ENCODE results near the gene TTC34. TPM values are rescaled to one million over a fixed set of nuclear protein-coding genes. Genes with fewer than 3 reads are reported as not detected.
A peak's percentile ranks its signal among the peaks of the same experiment; 100 is the strongest.

TTC34 gene
- total RNA-seq, 2 experiments from 2014 or later, result 2.7 to 2.8 TPM

- Mint-ChIP-seq H3K4me3 (peak overlapping the region; percentile 85), H3K27me3 (no peaks in the 10 kb centered on the region), H3K4me1 (peaks cover 25% of the 10 kb centered on the region), H3K9me3 (no peaks in the 10 kb centered on the region), H3K27ac (peak overlapping the region; percentile 58), H3K36me3 (peaks cover 2% of the 10 kb centered on the region)
- POLR2A ChIA-PET, result interaction anchor here (0.9 to 7.8 kb wide), 7 partner anchors 8 to 63 kb away, joined by 3 to 231 read pairs (median 5); partner anchors contain the start of genes PANK4 and TNFRSF14
- DNase-seq (no peak), ATAC-seq (ENCODE audit: low read depth) (no peak)
Observed at GRCh38 chr1:2587860-2588571, 213.5 kb downstream of the TTC34 start.

GRCh38 chr1:2587071-2587859, 214.2 kb downstream of the TTC34 start:
- no peak for DNase-seq
- POLR2A ChIA-PET, result interaction anchor here (0.6 to 7.8 kb wide), 11 partner anchors 9 to 392 kb away, joined by 3 to 231 read pairs (median 4); partner anchors contain the start of genes FAAP20, PANK4, PEX10 and TNFRSF14
- H3K4me1 Mint-ChIP-seq, result peaks cover 26% of the 10 kb centered on the region
- ATAC-seq (ENCODE audit: low read depth), result no peak
- peaks cover 2% of the 10 kb centered on the region for H3K36me3 Mint-ChIP-seq
- H3K27me3 Mint-ChIP-seq, result no peaks in the 10 kb centered on the region
- no peaks in the 10 kb centered on the region for H3K9me3 Mint-ChIP-seq
- H3K27ac Mint-ChIP-seq, result peak overlapping the region; percentile 74
- H3K4me3 Mint-ChIP-seq, result peak overlapping the region; percentile 85

DNA sequence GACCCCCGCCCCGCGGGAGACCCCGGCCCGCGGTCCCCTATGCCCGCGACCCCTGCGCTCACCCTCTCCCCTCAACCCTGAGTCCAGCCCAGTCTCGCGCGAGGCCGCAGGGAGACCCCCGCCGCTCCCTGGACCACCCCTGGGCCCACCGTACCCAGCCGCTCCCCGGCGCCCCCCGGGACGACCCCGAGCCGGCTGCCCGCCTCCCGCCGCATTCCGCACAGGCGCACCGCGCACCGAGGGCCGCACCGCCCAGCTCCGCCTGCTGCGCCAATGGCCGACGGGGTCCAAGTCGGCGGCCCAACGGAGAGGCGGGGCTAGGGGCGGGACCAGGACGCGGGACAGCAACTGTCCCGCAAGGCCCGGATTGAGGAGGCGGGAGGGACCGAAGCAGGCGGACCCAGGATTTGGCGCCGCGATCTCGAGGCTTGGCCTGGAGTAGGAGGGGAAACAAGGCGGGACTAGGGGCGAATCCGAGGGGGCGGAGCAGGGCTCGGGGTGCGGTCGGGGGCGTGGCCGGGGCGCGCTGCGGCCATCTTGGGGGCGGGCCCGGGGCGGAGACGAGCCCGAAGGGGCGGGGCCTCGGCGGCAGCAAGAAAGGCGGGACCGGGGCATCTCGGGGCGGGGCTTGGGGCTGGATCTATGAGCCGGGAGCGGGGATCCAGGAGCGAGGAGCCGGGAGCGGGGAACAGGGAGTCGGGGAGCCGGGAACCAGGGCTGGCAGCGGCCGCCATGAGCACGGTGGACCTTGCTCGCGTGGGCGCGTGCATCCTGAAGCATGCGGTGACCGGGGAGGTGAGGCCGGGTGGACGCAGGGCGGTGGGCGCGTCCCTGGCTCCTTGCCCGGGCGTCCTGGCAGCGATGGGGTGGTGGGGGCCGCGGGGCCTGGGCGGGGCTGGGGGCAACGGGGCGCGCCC, 215.1 kb downstream of the TTC34 start, which contains the start of gene PRXL2B:
PRXL2B (plus strand) TSS at position 624 of the 917 bp plus-strand sequence; CDS start at position 733, 109 bp downstream.
- no peaks in the 10 kb centered on the region for H3K27me3 Mint-ChIP-seq
- H3K9me3 Mint-ChIP-seq, result no peaks in the 10 kb centered on the region
- H3K27ac Mint-ChIP-seq, result peak within 1 kb of the TSS; percentile 96
- peaks cover 2% of the 10 kb centered on the region for H3K36me3 Mint-ChIP-seq
- peak within 1 kb of the TSS; percentile 95 for H3K4me3 Mint-ChIP-seq
- H3K4me1 Mint-ChIP-seq, result peaks cover 30% of the 10 kb centered on the region
- DNase-seq, result peak; percentile 100
- ATAC-seq (ENCODE audit: low read depth), result peak; percentile 75
- POLR2A ChIA-PET, result interaction anchor here (0.6 to 7.8 kb wide), 22 partner anchors 9 to 1063 kb away, joined by 3 to 231 read pairs (median 4); partner anchors contain the start of genes FAAP20, MORN1, PANK4 and PEX10

Other genes with a start within 250 kb of the TTC34 start
- gene TNFRSF14, start 245.3 kb downstream of the TTC34 start, total RNA-seq, result 100 to 1,000 TPM; 131 to 134 TPM
- gene PRXL2B, start 214.9 kb downstream of the TTC34 start, total RNA-seq, result 10 to 100 TPM; 37.3 to 37.6 TPM
- 1 to 10 TPM; 3.0 to 4.1 TPM for gene MMEL1, start 168.7 kb downstream of the TTC34 start, total RNA-seq
- not detected for gene ACTRT2, start 219.8 kb upstream of the TTC34 start, total RNA-seq

All from activated naive CD8-positive, alpha-beta T cell treated with anti-CD3 and anti-CD28 coated beads, Interleukin-2, amount 10 ng/mL, durations not matched to agents 7 days and 5 days (primary cell).